ENCODE data around the gene RUFY4. TPM values are rescaled to one million over a fixed set of nuclear protein-coding genes. Genes with fewer than 3 reads are reported as not detected.

Gene RUFY4
- polyA plus RNA-seq, 1 experiment, result not detected

DNA sequence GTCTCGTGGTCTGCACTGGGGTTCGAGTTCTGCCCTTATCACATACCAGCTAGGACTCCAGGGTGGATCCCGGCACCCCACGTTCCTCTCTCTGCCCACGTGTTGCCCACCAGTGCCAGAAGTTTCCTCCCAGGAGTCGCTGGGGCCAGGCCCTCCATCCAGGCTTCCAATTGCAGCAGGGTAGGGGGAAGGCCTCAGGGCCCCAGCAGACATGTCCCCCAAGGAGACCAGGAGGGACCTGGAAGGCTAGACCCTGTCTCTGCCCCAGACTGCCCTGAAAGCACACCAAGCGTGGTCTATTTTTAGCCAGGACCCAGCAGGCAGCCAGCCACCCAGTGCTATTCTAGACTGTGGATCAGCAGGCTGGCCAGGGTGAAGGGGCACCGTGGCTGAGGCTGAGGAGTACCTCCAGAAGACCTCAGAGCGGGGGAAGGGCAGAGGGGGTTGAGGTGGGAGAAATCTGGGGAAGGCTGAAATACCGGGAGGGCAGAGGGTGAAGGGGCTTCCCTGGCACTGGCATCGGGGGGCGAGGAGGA lies 47.4 kb upstream of the RUFY4 start:
- TF ChIP-seq, protein P1, sequence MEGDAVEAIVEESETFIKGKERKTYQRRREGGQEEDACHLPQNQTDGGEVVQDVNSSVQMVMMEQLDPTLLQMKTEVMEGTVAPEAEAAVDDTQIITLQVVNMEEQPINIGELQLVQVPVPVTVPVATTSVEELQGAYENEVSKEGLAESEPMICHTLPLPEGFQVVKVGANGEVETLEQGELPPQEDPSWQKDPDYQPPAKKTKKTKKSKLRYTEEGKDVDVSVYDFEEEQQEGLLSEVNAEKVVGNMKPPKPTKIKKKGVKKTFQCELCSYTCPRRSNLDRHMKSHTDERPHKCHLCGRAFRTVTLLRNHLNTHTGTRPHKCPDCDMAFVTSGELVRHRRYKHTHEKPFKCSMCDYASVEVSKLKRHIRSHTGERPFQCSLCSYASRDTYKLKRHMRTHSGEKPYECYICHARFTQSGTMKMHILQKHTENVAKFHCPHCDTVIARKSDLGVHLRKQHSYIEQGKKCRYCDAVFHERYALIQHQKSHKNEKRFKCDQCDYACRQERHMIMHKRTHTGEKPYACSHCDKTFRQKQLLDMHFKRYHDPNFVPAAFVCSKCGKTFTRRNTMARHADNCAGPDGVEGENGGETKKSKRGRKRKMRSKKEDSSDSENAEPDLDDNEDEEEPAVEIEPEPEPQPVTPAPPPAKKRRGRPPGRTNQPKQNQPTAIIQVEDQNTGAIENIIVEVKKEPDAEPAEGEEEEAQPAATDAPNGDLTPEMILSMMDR (IDR thresholded peaks at IDR 0.05; ENCODE audit: insufficient read depth, low read depth, low read length), result no peak
- Histone ChIP-seq H3K36me3 (ENCODE audit: control insufficient read depth, insufficient read depth, low read length) (no peaks in the 10 kb centered on the region), H3K27me3 (ENCODE audit: control insufficient read depth, insufficient read depth, low read length) (peaks cover 2% of the 10 kb centered on the region; the same call in 1 of the 2 replicates), H3K4me3 (ENCODE audit: low read depth, low read length) (no peak overlapping the region)
- POLR2A ChIA-PET, result no interaction called here
- no peak for DNase-seq (ENCODE audit: low read depth)
- CTCF ChIA-PET, result no interaction called here

DNA sequence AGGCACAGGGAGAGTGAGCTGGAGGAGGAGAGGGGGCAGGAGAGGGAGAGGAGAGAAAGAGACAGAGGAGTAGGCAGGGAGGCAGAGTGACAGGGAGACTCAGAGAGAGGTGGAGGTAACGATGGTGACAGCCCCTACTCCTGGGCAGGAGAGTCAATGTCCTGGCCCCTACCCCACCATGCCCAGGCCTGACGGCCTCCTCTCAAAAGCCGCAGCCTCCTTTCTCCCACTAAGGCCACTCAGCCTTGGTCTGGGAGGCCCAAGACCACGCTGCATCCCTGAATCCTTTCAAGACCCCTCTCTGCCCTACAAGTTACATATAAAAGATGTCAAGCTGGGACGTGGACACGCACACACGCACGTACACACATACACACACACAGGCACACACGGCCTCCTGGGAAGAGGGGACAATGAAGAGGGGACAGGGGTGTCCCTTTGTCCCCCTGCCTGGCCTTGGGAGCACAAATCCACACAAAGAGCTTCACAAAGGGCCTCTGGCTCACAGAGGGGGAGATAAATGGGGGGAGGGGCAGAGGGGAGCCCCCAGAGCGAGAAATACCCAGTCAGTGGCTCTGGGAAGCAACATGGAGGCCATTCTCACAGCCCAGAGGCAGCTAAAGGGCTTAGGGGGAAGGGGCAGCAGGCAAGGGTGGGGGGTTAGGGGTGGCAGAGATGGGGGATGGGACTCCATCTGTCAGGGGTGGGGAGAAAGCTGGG lies 46.8 kb upstream of the RUFY4 start:
- Histone ChIP-seq H3K36me3 (ENCODE audit: control insufficient read depth, insufficient read depth, low read length) (no peaks in the 10 kb centered on the region), H3K4me3 (ENCODE audit: low read depth, low read length) (no peak overlapping the region), H3K27me3 (ENCODE audit: control insufficient read depth, insufficient read depth, low read length) (peaks cover 3% of the 10 kb centered on the region; the same call in 1 of the 2 replicates)
- ChIA-PET POLR2A (no interaction called here), CTCF (no interaction called here)
- TF ChIP-seq, protein P1 (IDR thresholded peaks at IDR 0.05; ENCODE audit: insufficient read depth, low read depth, low read length), result no peak
- no peak for DNase-seq (ENCODE audit: low read depth)

DNA sequence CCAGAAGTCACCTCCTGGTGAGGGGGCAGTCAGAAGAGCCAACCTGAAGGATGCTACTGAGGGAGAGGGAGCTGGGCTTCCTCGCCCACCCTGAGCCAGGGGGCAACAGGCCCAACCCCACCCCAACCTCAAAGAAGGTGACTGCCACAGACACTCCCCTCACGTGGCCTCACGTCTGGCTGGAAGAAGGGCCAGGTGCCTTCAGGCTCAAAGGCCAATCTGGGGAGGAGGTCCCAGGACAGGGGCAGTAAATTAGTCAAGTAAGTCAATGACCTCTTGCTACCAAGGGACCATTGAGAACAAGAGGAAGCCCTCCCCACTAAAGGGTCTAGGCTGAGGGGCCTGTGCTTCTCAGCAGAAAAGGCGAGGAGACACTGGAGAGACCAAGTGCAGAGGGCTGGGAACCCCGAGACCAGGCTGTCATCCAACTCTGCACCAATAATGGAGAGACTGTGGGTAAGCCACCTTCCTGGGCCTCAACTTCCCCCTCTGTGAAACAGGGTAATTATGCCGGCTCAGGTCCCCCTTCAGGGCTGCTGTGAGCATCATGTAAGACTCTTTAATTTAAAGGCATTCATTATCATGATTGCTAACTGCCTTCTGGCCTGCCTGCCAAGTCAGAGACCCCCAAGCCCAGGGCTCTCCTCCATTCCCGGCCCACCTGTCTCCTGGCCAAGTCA lies 46.1 kb upstream of the RUFY4 start:
- Histone ChIP-seq H3K27me3 (ENCODE audit: control insufficient read depth, insufficient read depth, low read length) (peaks cover 3% of the 10 kb centered on the region; the same call in 1 of the 2 replicates), H3K4me3 (ENCODE audit: low read depth, low read length) (no peak overlapping the region), H3K36me3 (ENCODE audit: control insufficient read depth, insufficient read depth, low read length) (no peaks in the 10 kb centered on the region)
- TF ChIP-seq, protein P1 (IDR thresholded peaks at IDR 0.05; ENCODE audit: insufficient read depth, low read depth, low read length), result no peak
- POLR2A ChIA-PET, result no interaction called here
- CTCF ChIA-PET, result interaction anchor here (1.9 kb wide), 1 partner anchor 234 kb away, joined by 9 read pairs; no protein-coding TSS in a partner anchor
- DNase-seq (ENCODE audit: low read depth), result no peak

DNA sequence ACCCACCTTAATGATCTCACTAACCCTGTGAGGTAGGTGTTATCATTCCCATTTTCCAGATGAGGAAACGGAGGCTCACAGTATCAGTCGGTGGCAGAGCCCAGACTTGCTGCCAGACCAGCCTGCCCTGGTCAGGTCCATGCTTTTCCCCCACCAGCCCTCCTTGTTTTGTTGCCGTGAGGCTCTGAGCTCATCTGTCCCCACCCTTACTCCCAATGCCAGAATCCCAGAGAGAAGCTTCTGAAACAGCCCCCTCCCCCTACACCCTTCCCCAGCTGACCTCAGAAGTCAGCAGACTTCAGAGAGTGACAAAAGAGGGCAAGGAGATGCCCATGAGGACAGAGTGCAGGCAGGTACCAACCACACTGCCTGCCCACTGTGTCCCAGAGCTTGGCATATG lies 45.4 kb upstream of the RUFY4 start:
- Histone ChIP-seq H3K27me3 (ENCODE audit: control insufficient read depth, insufficient read depth, low read length) (peaks cover 3% of the 10 kb centered on the region), H3K4me3 (ENCODE audit: low read depth, low read length) (no peak overlapping the region), H3K36me3 (ENCODE audit: control insufficient read depth, insufficient read depth, low read length) (no peaks in the 10 kb centered on the region)
- ChIA-PET POLR2A (no interaction called here), CTCF (interaction anchor here (1.0 to 1.9 kb wide), 4 partner anchors 13 to 238 kb away, joined by 3 to 9 read pairs (median 3); no protein-coding TSS in a partner anchor)
- no peak for DNase-seq (ENCODE audit: low read depth)
- TF ChIP-seq, protein P1 (IDR thresholded peaks at IDR 0.05; ENCODE audit: insufficient read depth, low read depth, low read length), result no peak

DNA sequence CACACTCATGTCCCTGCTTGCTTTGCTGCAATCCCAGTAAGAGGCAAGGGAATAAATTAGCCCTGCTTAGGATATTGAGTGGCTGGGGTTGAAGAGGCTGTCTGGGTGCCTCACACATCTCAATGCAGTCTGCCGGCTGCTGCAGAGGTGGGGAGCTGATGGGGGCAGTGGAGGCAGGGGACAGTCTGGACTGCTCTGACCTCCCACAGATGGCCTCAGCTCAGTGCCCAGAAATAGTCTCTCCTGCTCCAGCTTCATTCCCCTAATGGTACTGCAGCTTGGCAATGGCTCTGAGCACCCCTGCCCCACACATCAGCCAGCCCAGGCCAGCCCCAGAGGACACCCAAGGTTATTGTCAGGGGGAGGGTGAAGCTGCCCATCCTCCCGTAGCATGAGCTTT lies 44.7 kb upstream of the RUFY4 start:
- Histone ChIP-seq H3K27me3 (ENCODE audit: control insufficient read depth, insufficient read depth, low read length) (peaks cover 3% of the 10 kb centered on the region), H3K36me3 (ENCODE audit: control insufficient read depth, insufficient read depth, low read length) (no peaks in the 10 kb centered on the region), H3K4me3 (ENCODE audit: low read depth, low read length) (no peak overlapping the region)
- ChIA-PET CTCF (interaction anchor here (0.6 to 2.4 kb wide), 7 partner anchors 9 to 239 kb away, joined by 3 to 11 read pairs (median 3); no protein-coding TSS in a partner anchor), POLR2A (no interaction called here)
- TF ChIP-seq, protein P1 (IDR thresholded peaks at IDR 0.05; ENCODE audit: insufficient read depth, low read depth, low read length), result no peak
- no peak for DNase-seq (ENCODE audit: low read depth)

Measured in BJ (cell line).